OCI-LY7 (cell line): ENCODE results near the gene CD38. TPM values are rescaled to one million over a fixed set of nuclear protein-coding genes. Genes with fewer than 3 reads are reported as not detected.
"Not testable (repeated sequence)": the region's sequence is repeated elsewhere in the genome, so short reads cannot be mapped to it uniquely, and the experiment has no call there.

ENCODE experiments used
- BruUV-seq: library from RNA; stranded (reverse); fragments of 400-500 nt; replicated peaks from 2 replicates; lab custom pipeline; 2021; lab: Mats Ljungman, UMichigan
- CTCF ChIA-PET: fragments of 300-600 bp; sonication (Branson Sonifier 250); formaldehyde crosslinking; loops from one replicate; lab custom pipeline; 2022; ENCODE audit warnings: antibody characterized with exemption; ENCODE audit not compliant: unreplicated experiment; lab: Charles Lee
- POLR2A ChIA-PET: fragments of 300-600 bp; sonication (Branson Sonifier 250); formaldehyde crosslinking; loops from one replicate; lab custom pipeline; 2022; ENCODE audit warnings: antibody characterized with exemption; lab: Charles Lee
- DNase-seq: peaks from one replicate; pipeline ENCODE4 v3.0.0-alpha.2; 2015; ENCODE audit warnings: low spot score
- H2AFZ ChIP-seq: fragments of 200-600 bp; sonication (generic), shearing (Covaris generic); 2 replicates; pipeline ENCODE4 v1.6.1; 2014; ENCODE audit warnings: mild to moderate bottlenecking, antibody characterized with exemption, low read length, moderate library complexity
- H3K27ac ChIP-seq: fragments of 200-600 bp; sonication (generic); 2 replicates; pipeline ENCODE4 v1.5.1; 2014; ENCODE audit warnings: mixed run types, low read depth, mild to moderate bottlenecking, moderate library complexity, low read length, inconsistent platforms; ENCODE audit not compliant: poor library complexity, severe bottlenecking
- H3K36me3 ChIP-seq: fragments of 200-600 bp; sonication (generic); 2 replicates; pipeline ENCODE4 v1.6.1; 2014; ENCODE audit warnings: mild to moderate bottlenecking, antibody characterized with exemption, low read length, moderate library complexity, mixed read lengths; ENCODE audit not compliant: insufficient read depth
- H3K4me1 ChIP-seq: fragments of 200-600 bp; sonication (generic); 2 replicates; pipeline ENCODE4 v1.5.1; 2014; ENCODE audit warnings: mild to moderate bottlenecking, low read length; ENCODE audit not compliant: insufficient read depth, poor library complexity, severe bottlenecking
- H3K4me2 ChIP-seq: fragments of 200-600 bp; sonication (generic); 2 replicates; pipeline ENCODE4 v1.6.1; 2014; ENCODE audit warnings: mild to moderate bottlenecking, low read length
- H3K4me3 ChIP-seq: fragments of 200-600 bp; sonication (generic); 2 replicates; pipeline ENCODE4 v1.5.1; 2014; ENCODE audit warnings: mild to moderate bottlenecking, low read depth, low read length; ENCODE audit not compliant: poor library complexity, severe bottlenecking
- H3K79me2 ChIP-seq: fragments of 200-600 bp; sonication (generic); 2 replicates; pipeline ENCODE4 v1.6.1; 2016; ENCODE audit warnings: low read depth, mild to moderate bottlenecking, low read length, moderate library complexity, mixed read lengths; ENCODE audit not compliant: insufficient read depth
- H3K9me2 ChIP-seq: fragments of 200-600 bp; sonication (generic); 2 replicates; pipeline ENCODE4 v1.6.1; 2016; ENCODE audit warnings: mild to moderate bottlenecking, low read length, mixed read lengths; ENCODE audit not compliant: insufficient read depth
- H3K9me3 ChIP-seq: fragments of 200-600 bp; sonication (generic); 2 replicates; pipeline ENCODE4 v1.6.1; 2014; ENCODE audit warnings: mild to moderate bottlenecking, mixed run types, low read length, mixed read lengths
- H4K20me1 ChIP-seq: fragments of 200-600 bp; sonication (generic); 2 replicates; pipeline ENCODE4 v1.6.1; 2014; ENCODE audit warnings: mild to moderate bottlenecking, antibody characterized with exemption, low read length, moderate library complexity, mixed read lengths; ENCODE audit not compliant: insufficient read depth
- CTCF ChIP-seq: fragments of 200-600 bp; sonication (generic); conservative IDR thresholded peaks from 2 replicates; pipeline ENCODE4 v1.5.1; 2014; ENCODE audit warnings: mild to moderate bottlenecking, antibody characterized with exemption, low read length, moderate library complexity, mixed read lengths
- EZH2phosphoT487 ChIP-seq: fragments of 200-600 bp; sonication (generic); IDR thresholded peaks from 2 replicates; pipeline ENCODE4 v1.6.1; 2018; ENCODE audit warnings: low read depth, borderline replicate concordance, mild to moderate bottlenecking, mixed run types, antibody characterized with exemption, low read length, moderate library complexity, mixed read lengths
- intact Hi-C: fragments of 100-400 bp; cut with micrococcal nuclease; formaldehyde crosslinking; loops from one replicate; pipeline ENCODE4 v1.10.0; 2022; ENCODE audit not compliant: unreplicated experiment
- total RNA-seq, 2 experiments: library from RNA; depleted of rRNA in 1 of 2; stranded (reverse); fragments of >200 nt in 1 of 2; shearing (Covaris generic) in 1 of 2; gene quantifications; 2 replicates each; pipeline ENCODE4 v1.2.3, GENCODE V29; 2014 to 2022

Gene CD38
- total RNA-seq, 2 experiments from 2014 or later, result 92.0 to 176 TPM

- ChIA-PET CTCF (no interaction called here), POLR2A (interaction anchor here (0.5 to 1.0 kb wide), 3 partner anchors 13 to 402 kb away, joined by 3 read pairs; no protein-coding TSS in a partner anchor)
- no peaks in the 10 kb centered on the region for H3K4me1 ChIP-seq
- no peak overlapping the region for H3K4me3 ChIP-seq
- H2AFZ ChIP-seq, result no peak overlapping the region
- DNase-seq, result no peak
- TF ChIP-seq CTCF (no peak), EZH2phosphoT487 (no peak)
- no peak overlapping the region for H3K27ac ChIP-seq
- no peak overlapping the region for H3K4me2 ChIP-seq
- no peaks in the 10 kb centered on the region for H3K9me3 ChIP-seq
- no TSS peak for BruUV-seq
- peaks cover 97% of the 10 kb centered on the region for H3K36me3 ChIP-seq
- no peaks in the 10 kb centered on the region for H4K20me1 ChIP-seq
- no peaks in the 10 kb centered on the region for H3K9me2 ChIP-seq
- intact Hi-C loops, result no loop called here
- H3K79me2 ChIP-seq, result no peaks in the 10 kb centered on the region; the same call in 1 of the 2 replicates
Observed at GRCh38 chr4:15836362-15836761, 58.2 kb downstream of the CD38 start.

GRCh38 chr4:15837591-15837990 is 59.5 kb downstream of the CD38 start:
- no peak overlapping the region for H3K27ac ChIP-seq
- H3K79me2 ChIP-seq, result no peaks in the 10 kb centered on the region
- no peak overlapping the region for H3K4me3 ChIP-seq
- TF ChIP-seq EZH2phosphoT487, result no peak
- no peak for TF ChIP-seq CTCF
- intact Hi-C loops, result no loop called here
- POLR2A ChIA-PET, result interaction anchor here (0.6 kb wide), 1 partner anchor 41 kb away, joined by 3 read pairs; no protein-coding TSS in a partner anchor
- CTCF ChIA-PET, result no interaction called here
- no peaks in the 10 kb centered on the region for H3K4me1 ChIP-seq
- H3K9me2 ChIP-seq, result no peaks in the 10 kb centered on the region
- no peak overlapping the region for H2AFZ ChIP-seq
- no peak overlapping the region for H3K4me2 ChIP-seq
- BruUV-seq, result no TSS peak
- H3K9me3 ChIP-seq, result no peaks in the 10 kb centered on the region
- peaks cover 85% of the 10 kb centered on the region for H3K36me3 ChIP-seq
- H4K20me1 ChIP-seq, result no peaks in the 10 kb centered on the region
- no peak for DNase-seq

DNA sequence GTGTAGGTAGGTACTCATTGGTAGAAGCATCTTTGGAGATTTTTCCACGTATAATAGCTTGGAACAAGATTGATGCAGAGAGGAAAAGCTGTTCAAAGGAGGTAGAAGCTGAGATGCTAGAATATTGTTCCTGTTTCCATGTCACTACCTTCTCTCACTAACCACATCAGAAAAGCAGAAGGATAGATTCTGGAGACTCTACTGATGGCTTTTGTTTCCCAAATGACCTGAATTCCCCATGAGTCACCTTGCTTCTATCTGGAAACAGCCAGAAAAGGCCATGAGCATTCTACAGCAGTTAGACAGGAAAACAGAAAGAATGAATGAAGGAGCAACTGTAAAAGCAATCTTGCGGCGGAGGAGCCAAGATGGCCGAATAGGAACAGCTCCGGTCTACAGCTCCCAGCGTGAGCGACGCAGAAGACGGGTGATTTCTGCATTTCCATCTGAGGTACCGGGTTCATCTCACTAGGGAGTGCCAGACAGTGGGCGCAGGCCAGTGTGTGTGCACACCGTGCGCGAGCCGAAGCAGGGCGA is 63.1 kb downstream of the CD38 start:
- H3K9me3 ChIP-seq, H3K27ac ChIP-seq, H2AFZ ChIP-seq, H4K20me1 ChIP-seq, H3K4me1 ChIP-seq, H3K4me3 ChIP-seq, BruUV-seq, H3K79me2 ChIP-seq, H3K4me2 ChIP-seq, intact Hi-C loops, POLR2A ChIA-PET, H3K9me2 ChIP-seq, DNase-seq: not testable (repeated sequence)
- CTCF ChIA-PET, result interaction anchor here (1.5 kb wide), 1 partner anchor 9 kb away, joined by 3 read pairs; no protein-coding TSS in a partner anchor
- H3K36me3 ChIP-seq, result peaks cover 51% of the 10 kb centered on the region
